Measurements from ENCODE around the gene ALPL.

DNA sequence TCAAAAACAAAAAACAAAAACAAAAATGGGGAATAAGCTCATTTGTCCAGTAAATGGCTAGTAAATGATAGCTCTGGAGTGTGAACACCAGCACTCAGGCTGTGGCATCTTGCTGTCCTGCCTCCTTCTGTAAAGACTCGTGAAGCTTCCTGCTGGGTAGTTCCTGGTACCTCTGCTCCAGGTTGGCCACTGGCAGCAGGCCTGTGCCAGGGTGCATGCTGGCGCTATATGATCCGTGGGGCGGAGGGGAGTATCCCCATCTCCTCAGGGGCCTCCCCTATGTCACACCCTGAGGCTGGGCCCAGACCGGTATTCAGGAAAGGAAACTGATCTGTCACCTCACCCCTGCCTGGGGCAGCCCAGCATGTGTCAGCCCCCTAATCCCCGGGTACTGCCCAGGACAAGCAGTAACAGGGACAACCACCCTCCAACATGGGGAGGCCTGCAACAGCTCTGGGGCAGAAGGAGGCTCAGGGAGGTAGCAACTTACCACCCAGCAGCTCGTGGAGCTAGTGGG, 14.1 kb downstream of the ALPL start:
- TF ChIP-seq, protein P1, sequence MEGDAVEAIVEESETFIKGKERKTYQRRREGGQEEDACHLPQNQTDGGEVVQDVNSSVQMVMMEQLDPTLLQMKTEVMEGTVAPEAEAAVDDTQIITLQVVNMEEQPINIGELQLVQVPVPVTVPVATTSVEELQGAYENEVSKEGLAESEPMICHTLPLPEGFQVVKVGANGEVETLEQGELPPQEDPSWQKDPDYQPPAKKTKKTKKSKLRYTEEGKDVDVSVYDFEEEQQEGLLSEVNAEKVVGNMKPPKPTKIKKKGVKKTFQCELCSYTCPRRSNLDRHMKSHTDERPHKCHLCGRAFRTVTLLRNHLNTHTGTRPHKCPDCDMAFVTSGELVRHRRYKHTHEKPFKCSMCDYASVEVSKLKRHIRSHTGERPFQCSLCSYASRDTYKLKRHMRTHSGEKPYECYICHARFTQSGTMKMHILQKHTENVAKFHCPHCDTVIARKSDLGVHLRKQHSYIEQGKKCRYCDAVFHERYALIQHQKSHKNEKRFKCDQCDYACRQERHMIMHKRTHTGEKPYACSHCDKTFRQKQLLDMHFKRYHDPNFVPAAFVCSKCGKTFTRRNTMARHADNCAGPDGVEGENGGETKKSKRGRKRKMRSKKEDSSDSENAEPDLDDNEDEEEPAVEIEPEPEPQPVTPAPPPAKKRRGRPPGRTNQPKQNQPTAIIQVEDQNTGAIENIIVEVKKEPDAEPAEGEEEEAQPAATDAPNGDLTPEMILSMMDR (IDR thresholded peaks at IDR 0.05 in 8 of 11, conservative IDR thresholded peaks at IDR 0.05 in 3 of 11) = no peak
- TF ChIP-seq POLR2AphosphoS5 (IDR thresholded peaks at IDR 0.05) (peak in 1 of 3 donors; percentile 12), POLR2A (IDR thresholded peaks at IDR 0.05) (no peak)
